K562 (cell line): Measurements from ENCODE around the gene HKDC1. TPM values are rescaled to one million over a fixed set of nuclear protein-coding genes. Genes with fewer than 3 reads are reported as not detected.
A peak's percentile ranks its signal among the peaks of the same experiment; 100 is the strongest.

Experiments used
- ATAC-seq: fragments of 200-7000 bp; cut with Tn5 transposase; 3 replicates; pipeline ENCODE4 v1.9.1; 2020; ENCODE audit warnings: moderate library complexity
- BruUV-seq: library from RNA; stranded (reverse); fragments of 400-500 nt; replicated peaks from 2 replicates; lab custom pipeline; 2021; lab: Mats Ljungman, UMichigan
- CTCF ChIA-PET: fragments of 300-600 bp; formaldehyde crosslinking; extraction: SDS; loops from one replicate; lab custom pipeline; 2021; ENCODE audit warnings: low intra/inter-chr PET ratio; lab: Yijun Ruan, JAX
- POLR2A ChIA-PET: fragments of 300-600, 350-650 bp; sonication (Branson Sonifier 250); formaldehyde crosslinking; extraction: SDS; loops from one replicate; lab custom pipeline; 2021; ENCODE audit warnings: antibody characterized with exemption, inconsistent platforms; lab: Yijun Ruan, JAX
- DNase-seq, 4 experiments: peaks; one replicate each; pipeline versions ENCODE4 v3.0.0 to v3.0.0-alpha.2; 2011 to 2018; ENCODE audit warnings: low spot score in 3 of 4, mixed read lengths in 3 of 4; ENCODE audit errors: extremely low read depth in 1 of 4
- FAIRE-seq: peaks from 2 replicates; lab custom pipeline; 2011; peaks lifted over from hg19 to GRCh38; lab: Jason Lieb, UNC
- H2AFZ ChIP-seq: 2 replicates; pipeline ENCODE4 v1.6.0; 2011; ENCODE audit warnings: low read depth, low read length, control low read depth, inconsistent platforms
- H3K27ac ChIP-seq: fragments of 200-600 bp; 3 replicates; pipeline ENCODE4 v1.8.0; 2011; ENCODE audit warnings: low read depth, mild to moderate bottlenecking, control low read depth, inconsistent platforms, low read length, moderate library complexity, mixed read lengths; ENCODE audit errors: extremely low read depth
- H3K27me3 ChIP-seq, 2 experiments: fragments of 300-600 bp in 1 of 2; 2 replicates in 1 of 2; 3 replicates in 1 of 2; pipeline versions ENCODE4 v1.6.0 to v1.8.0; 2011; ENCODE audit warnings: inconsistent platforms in 2 of 2, low read length in 2 of 2, mild to moderate bottlenecking in 1 of 2, mixed read lengths in 1 of 2, moderate library complexity in 1 of 2; ENCODE audit not compliant: control insufficient read depth in 2 of 2, insufficient read depth in 2 of 2
- H3K36me3 ChIP-seq: fragments of 300-600 bp; 3 replicates; pipeline ENCODE4 v1.8.0; 2011; ENCODE audit warnings: mild to moderate bottlenecking, low read length, inconsistent platforms; ENCODE audit not compliant: control insufficient read depth, insufficient read depth
- H3K4me1 ChIP-seq, 2 experiments: fragments of 200-600 bp in 1 of 2; replicated peaks in 1 of 2; 2 replicates in 1 of 2; 3 replicates in 1 of 2; pipeline versions ENCODE4 v1.5.1 to v1.8.0; 2011; ENCODE audit warnings: inconsistent platforms in 2 of 2, low read length in 2 of 2, mild to moderate bottlenecking in 1 of 2, mixed read lengths in 1 of 2, moderate library complexity in 1 of 2; ENCODE audit not compliant: control insufficient read depth in 2 of 2, insufficient read depth in 2 of 2
- H3K4me2 ChIP-seq: 2 replicates; pipeline ENCODE4 v1.6.1; 2011; ENCODE audit warnings: low read length, control low read depth, inconsistent platforms, mixed read lengths; ENCODE audit not compliant: insufficient read depth
- H3K4me3 ChIP-seq: fragments of 200-600 bp; sonication (generic), shearing (Covaris generic); 2 replicates; pipeline ENCODE4 v1.5.1; 2016; ENCODE audit warnings: control low read depth, inconsistent platforms
- H3K79me2 ChIP-seq: fragments of 200-600 bp; 3 replicates; pipeline ENCODE4 v1.8.0; 2011; ENCODE audit warnings: low read length, inconsistent platforms; ENCODE audit not compliant: control insufficient read depth, insufficient read depth
- H3K9ac ChIP-seq, 2 experiments: 2 replicates each; pipeline versions ENCODE4 v1.6.0 to v1.6.1; 2011; ENCODE audit warnings: low read depth in 2 of 2, low read length in 2 of 2, control low read depth in 1 of 2, inconsistent platforms in 1 of 2, mild to moderate bottlenecking in 1 of 2, mixed read lengths in 1 of 2; ENCODE audit not compliant: insufficient read depth in 1 of 2
- H3K9me1 ChIP-seq: one replicate; pipeline ENCODE4 v1.6.0; 2011; ENCODE audit warnings: inconsistent platforms, mild to moderate bottlenecking, low read length, moderate library complexity; ENCODE audit not compliant: control insufficient read depth, insufficient read depth
- H3K9me3 ChIP-seq: replicated peaks from 2 replicates; pipeline ENCODE4 v1.5.1; 2011; ENCODE audit warnings: low read depth, low read length, inconsistent platforms; ENCODE audit not compliant: control insufficient read depth, insufficient read depth
- H4K20me1 ChIP-seq: replicated peaks from 2 replicates; pipeline ENCODE4 v1.6.1; 2011; ENCODE audit warnings: low read length, inconsistent platforms, mixed read lengths; ENCODE audit not compliant: control insufficient read depth, insufficient read depth
- BHLHE40 ChIP-seq: IDR thresholded peaks from 2 replicates; pipeline ENCODE4 v1.6.1; 2011; ENCODE audit warnings: low read length, improper control_type of control experiment
- BRF1 ChIP-seq: IDR thresholded peaks from 3 replicates; pipeline ENCODE4 v1.6.1; 2011; ENCODE audit warnings: borderline replicate concordance, mild to moderate bottlenecking; ENCODE audit not compliant: insufficient read length; ENCODE audit errors: extremely low read depth
- FOXA1 ChIP-seq: fragments of 450-650 bp; IDR thresholded peaks from 2 replicates; pipeline ENCODE4 v1.6.1; 2016; ENCODE audit warnings: mild to moderate bottlenecking, borderline replicate concordance
- HMG20A ChIP-seq: fragments of 450-650 bp; formaldehyde crosslinking; conservative IDR thresholded peaks from 2 replicates; pipeline ENCODE4 v1.4.0; 2020; ENCODE audit warnings: mild to moderate bottlenecking, mixed read lengths
- HMGXB4 ChIP-seq: sonication (generic); formaldehyde crosslinking; IDR thresholded peaks from 2 replicates; pipeline ENCODE4 v1.8.1; 2023; ENCODE audit warnings: mild to moderate bottlenecking, missing genetic modification reagents
- KAT7 ChIP-seq: sonication (generic); formaldehyde crosslinking; IDR thresholded peaks from 2 replicates; pipeline ENCODE4 v1.8.0; 2022; ENCODE audit warnings: missing genetic modification reagents, mild to moderate bottlenecking, borderline replicate concordance
- MAFF ChIP-seq: IDR thresholded peaks from 2 replicates; pipeline ENCODE4 v1.6.1; 2012; ENCODE audit warnings: low read length, improper control_type of control experiment
- SMARCB1 ChIP-seq: IDR thresholded peaks from 2 replicates; pipeline ENCODE4 v1.6.1; 2011; ENCODE audit warnings: improper control_type of control experiment, low read depth; ENCODE audit not compliant: insufficient read length
- SNRNP70 ChIP-seq: fragments of 200-400 bp; formaldehyde crosslinking; optimal IDR thresholded peaks from 2 replicates; pipeline ENCODE3; 2017; ENCODE audit warnings: low read depth, low read length
- THRB ChIP-seq: fragments of 450-650 bp; formaldehyde crosslinking; conservative IDR thresholded peaks from 2 replicates; pipeline ENCODE4 v1.4.0; 2022; ENCODE audit warnings: mild to moderate bottlenecking, missing genetic modification characterization
- USF1 ChIP-seq: sonication (generic); formaldehyde crosslinking; IDR thresholded peaks from 2 replicates; pipeline ENCODE4 v1.9.0; 2022; ENCODE audit warnings: mild to moderate bottlenecking, missing genetic modification reagents
- ZNF174 ChIP-seq: fragments of 250-450 bp; sonication (Bioruptor Pico); IDR thresholded peaks from 2 replicates; pipeline ENCODE4 v1.4.0; 2020; ENCODE audit warnings: mild to moderate bottlenecking
- ZNF707 ChIP-seq: fragments of 250-450 bp; sonication (Bioruptor Pico); conservative IDR thresholded peaks from 2 replicates; pipeline ENCODE4 v1.8.0; 2022; ENCODE audit warnings: inconsistent platforms, mild to moderate bottlenecking, moderate library complexity
- ZNF79 ChIP-seq: fragments of 250-450 bp; sonication (Bioruptor Pico); IDR thresholded peaks from 2 replicates; pipeline ENCODE4 v1.4.0; 2020; ENCODE audit warnings: low read depth, mild to moderate bottlenecking, moderate library complexity
- WGBS: fragments of 100-300 bp; shearing (Covaris generic); methylation state at CpG from one replicate; pipeline ENCODE4 v1.1.6; 2016; ENCODE audit warnings: low coverage, mixed read lengths; ENCODE audit not compliant: insufficient coverage; ENCODE audit errors: missing lambda C conversion rate; 5-methylcytosine and 5-hydroxymethylcytosine counted together
- in situ Hi-C: fragments of 300-500 bp; cut with MboI; formaldehyde crosslinking; loops from 4 replicates; pipeline ENCODE4 v1.15.0; 2018; ENCODE audit warnings: inconsistent platforms, mixed read lengths
- intact Hi-C: fragments of 100-400 bp; cut with micrococcal nuclease; formaldehyde crosslinking; loops from 2 replicates; pipeline ENCODE4 v1.14.2; 2022
- polyA plus RNA-seq, 8 experiments: library from polyadenylated mRNA; depleted of rRNA in 4 of 8; stranded (reverse) in 5 of 8; unstranded in 3 of 8; fragments of >200 nt; fragmentation: Nextera tagmentation in 2 of 8; fragmentation: Illumina TruSeq in 1 of 8; extraction: Ambion mirVana in 2 of 8; extraction: Trizol in 1 of 8; gene quantifications; 2 replicates each; pipeline versions ENCODE4 v1.2.1 to v1.2.3, GENCODE V29; 2011 to 2014; ENCODE audit warnings: inconsistent platforms in 1 of 8, missing spikeins in 1 of 8
- total RNA-seq, 7 experiments: library from RNA; depleted of rRNA in 6 of 7; stranded (reverse); fragments of >200 nt in 6 of 7; fragmentation: Illumina TruSeq in 2 of 7; extraction: Trizol in 2 of 7; gene quantifications; 2 replicates each; pipeline versions ENCODE4 v1.2.1 to v1.2.3, GENCODE V29; 2011 to 2021; ENCODE audit warnings: low replicate concordance in 1 of 7
- TF ChIP-seq, protein P1 (sequence below): fragments of 450-650 bp; IDR thresholded peaks from 2 replicates; pipeline ENCODE4 v1.6.1; 2017; ENCODE audit warnings: antibody characterized with exemption, mild to moderate bottlenecking

HKDC1 gene
- total and polyA plus RNA-seq, 9 of the 15 experiments (the other 6 are each of a cell fraction or from before 2014, with no cell fraction given), result 0.04 to 0.22 (median 0.11) TPM; not detected in 5

DNA sequence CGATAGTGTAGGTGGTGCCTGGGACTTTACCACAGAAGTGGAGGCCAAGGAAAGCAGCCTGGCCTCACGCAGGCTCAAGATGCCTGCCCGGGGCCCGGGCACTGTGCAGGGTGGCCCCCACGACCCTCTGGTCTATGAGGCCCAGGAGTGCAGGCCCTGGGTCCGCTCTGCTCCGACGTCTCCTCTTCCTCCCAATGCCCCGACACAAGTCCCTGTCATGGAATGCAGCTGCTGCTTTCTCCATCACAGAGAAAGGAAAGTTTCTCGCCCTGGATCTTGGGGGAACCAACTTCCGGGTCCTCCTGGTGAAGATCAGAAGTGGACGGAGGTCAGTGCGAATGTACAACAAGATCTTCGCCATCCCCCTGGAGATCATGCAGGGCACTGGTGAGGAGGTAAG lies 29.9 kb downstream of the HKDC1 start:
- Histone ChIP-seq H4K20me1 (no peaks in the 10 kb centered on the region), H3K4me3 (no peak overlapping the region), H2AFZ (peak overlapping the region; percentile 34; the same call in 1 of the 2 replicates), H3K4me1 (peaks cover 0 to 16% of the 10 kb centered on the region in 2 experiments; a peak in 2 of 5 replicates), H3K79me2 (no peaks in the 10 kb centered on the region), H3K27me3 (no peaks in the 10 kb centered on the region), H3K9ac (peak overlapping the region in 1 of 2 experiments; percentile 70; a peak in 1 of 4 replicates), H3K27ac (no peak overlapping the region), H3K9me3 (no peaks in the 10 kb centered on the region), H3K4me2 (no peak overlapping the region), H3K36me3 (no peaks in the 10 kb centered on the region), H3K9me1 (no peaks in the 10 kb centered on the region)
- no TSS peak for BruUV-seq
- ATAC-seq (no peak), FAIRE-seq (no peak), DNase-seq (no peak)
- in situ Hi-C loops, result no loop called here
- ChIA-PET POLR2A (interaction anchor here (0.5 to 0.7 kb wide), 3 partner anchors 75 to 1271 kb away, joined by 3 read pairs; no protein-coding TSS in a partner anchor), CTCF (no interaction called here)
- 73% methylated on average over 10 of the region's 14 CpGs for WGBS
- intact Hi-C loops, result no loop called here
- TF ChIP-seq KAT7 (CRISPR knock-in tag) (no peak), USF1 (CRISPR knock-in tag) (no peak), THRB (CRISPR knock-in tag) (no peak), ZNF174 (no peak), BHLHE40 (no peak), ZNF79 (no peak), HMG20A (no peak), FOXA1 (no peak), SMARCB1 (no peak), BRF1 (no peak), HMGXB4 (no peak), ZNF707 (CRISPR knock-in tag) (no peak), SNRNP70 (no peak), MAFF (no peak)
- TF ChIP-seq, protein P1, sequence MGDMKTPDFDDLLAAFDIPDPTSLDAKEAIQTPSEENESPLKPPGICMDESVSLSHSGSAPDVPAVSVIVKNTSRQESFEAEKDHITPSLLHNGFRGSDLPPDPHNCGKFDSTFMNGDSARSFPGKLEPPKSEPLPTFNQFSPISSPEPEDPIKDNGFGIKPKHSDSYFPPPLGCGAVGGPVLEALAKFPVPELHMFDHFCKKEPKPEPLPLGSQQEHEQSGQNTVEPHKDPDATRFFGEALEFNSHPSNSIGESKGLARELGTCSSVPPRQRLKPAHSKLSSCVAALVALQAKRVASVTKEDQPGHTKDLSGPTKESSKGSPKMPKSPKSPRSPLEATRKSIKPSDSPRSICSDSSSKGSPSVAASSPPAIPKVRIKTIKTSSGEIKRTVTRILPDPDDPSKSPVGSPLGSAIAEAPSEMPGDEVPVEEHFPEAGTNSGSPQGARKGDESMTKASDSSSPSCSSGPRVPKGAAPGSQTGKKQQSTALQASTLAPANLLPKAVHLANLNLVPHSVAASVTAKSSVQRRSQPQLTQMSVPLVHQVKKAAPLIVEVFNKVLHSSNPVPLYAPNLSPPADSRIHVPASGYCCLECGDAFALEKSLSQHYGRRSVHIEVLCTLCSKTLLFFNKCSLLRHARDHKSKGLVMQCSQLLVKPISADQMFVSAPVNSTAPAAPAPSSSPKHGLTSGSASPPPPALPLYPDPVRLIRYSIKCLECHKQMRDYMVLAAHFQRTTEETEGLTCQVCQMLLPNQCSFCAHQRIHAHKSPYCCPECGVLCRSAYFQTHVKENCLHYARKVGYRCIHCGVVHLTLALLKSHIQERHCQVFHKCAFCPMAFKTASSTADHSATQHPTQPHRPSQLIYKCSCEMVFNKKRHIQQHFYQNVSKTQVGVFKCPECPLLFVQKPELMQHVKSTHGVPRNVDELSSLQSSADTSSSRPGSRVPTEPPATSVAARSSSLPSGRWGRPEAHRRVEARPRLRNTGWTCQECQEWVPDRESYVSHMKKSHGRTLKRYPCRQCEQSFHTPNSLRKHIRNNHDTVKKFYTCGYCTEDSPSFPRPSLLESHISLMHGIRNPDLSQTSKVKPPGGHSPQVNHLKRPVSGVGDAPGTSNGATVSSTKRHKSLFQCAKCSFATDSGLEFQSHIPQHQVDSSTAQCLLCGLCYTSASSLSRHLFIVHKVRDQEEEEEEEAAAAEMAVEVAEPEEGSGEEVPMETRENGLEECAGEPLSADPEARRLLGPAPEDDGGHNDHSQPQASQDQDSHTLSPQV, result no peak
